ENCODE measurements around the gene FADS6. TPM values are rescaled to one million over a fixed set of nuclear protein-coding genes. Genes with fewer than 3 reads are reported as not detected.

The FADS6 gene
- total RNA-seq, 1 experiment from 2014 or later, result 1.2 TPM

GRCh38 chr17:74851612-74852236 is 41.7 kb downstream of the FADS6 start:
- Histone ChIP-seq H4K5ac (ENCODE audit: insufficient read length, low read depth, low read length) (no peak overlapping the region), H3K27ac (ENCODE audit: insufficient read length, low read depth, low read length) (no peak overlapping the region), H4K20me1 (ENCODE audit: control insufficient read depth, insufficient read depth, insufficient read length) (no peaks in the 10 kb centered on the region), H3K56ac (ENCODE audit: insufficient read length, low read depth, low read length) (no peak overlapping the region), H2BK12ac (ENCODE audit: insufficient read length, low read depth, low read length) (no peak overlapping the region), H3K9me3 (ENCODE audit: control insufficient read depth, low read depth, low read length) (no peaks in the 10 kb centered on the region), H2BK120ac (ENCODE audit: low read depth, low read length, poor library complexity, severe bottlenecking) (no peak overlapping the region), H3K79me2 (ENCODE audit: insufficient read depth, low read length) (no peaks in the 10 kb centered on the region), H2BK15ac (ENCODE audit: low read depth, low read length) (no peak overlapping the region; the same call in 1 of the 2 replicates), H3K4me2 (ENCODE audit: insufficient read depth, insufficient read length, low read length) (no peak overlapping the region), H3K9ac (ENCODE audit: extremely low read depth, insufficient read length, low read length) (no peak overlapping the region), H2AFZ (ENCODE audit: low read length) (no peak overlapping the region), H2AK5ac (ENCODE audit: insufficient read length, low read length) (no peak overlapping the region), H3K4me1 (ENCODE audit: insufficient read depth, low read length) (no peaks in the 10 kb centered on the region), H3K27me3 (ENCODE audit: insufficient read depth, low read length) (peaks cover 32% of the 10 kb centered on the region), H2BK20ac (ENCODE audit: low read depth, low read length, poor library complexity, severe bottlenecking) (no peak overlapping the region), H2BK5ac (ENCODE audit: insufficient read length, low read length) (no peak overlapping the region), H3T11ph (ENCODE audit: low read length) (no peak overlapping the region), H3K14ac (ENCODE audit: insufficient read depth, low read length) (no peak overlapping the region), H4K8ac (replicated peaks; ENCODE audit: insufficient read length, low read depth, low read length) (no peak overlapping the region), H3K79me1 (ENCODE audit: insufficient read depth, low read depth, low read length, poor library complexity, severe bottlenecking) (no peaks in the 10 kb centered on the region), H4K91ac (ENCODE audit: insufficient read length, low read depth, low read length) (no peak overlapping the region), H3K23ac (ENCODE audit: insufficient read length, low read depth, low read length) (no peak overlapping the region), H3K23me2 (ENCODE audit: insufficient read length, low read depth, low read length, poor library complexity, severe bottlenecking) (peaks cover 9% of the 10 kb centered on the region), H3K4ac (ENCODE audit: low read depth, low read length) (no peak overlapping the region), H3K18ac (ENCODE audit: insufficient read length, low read depth, low read length) (no peak overlapping the region)
- no CpG with 5 or more reads among the region's 29 CpGs for WGBS (ENCODE audit: extremely low coverage, insufficient read length, low lambda C conversion rate)
- TF ChIP-seq, protein P1, sequence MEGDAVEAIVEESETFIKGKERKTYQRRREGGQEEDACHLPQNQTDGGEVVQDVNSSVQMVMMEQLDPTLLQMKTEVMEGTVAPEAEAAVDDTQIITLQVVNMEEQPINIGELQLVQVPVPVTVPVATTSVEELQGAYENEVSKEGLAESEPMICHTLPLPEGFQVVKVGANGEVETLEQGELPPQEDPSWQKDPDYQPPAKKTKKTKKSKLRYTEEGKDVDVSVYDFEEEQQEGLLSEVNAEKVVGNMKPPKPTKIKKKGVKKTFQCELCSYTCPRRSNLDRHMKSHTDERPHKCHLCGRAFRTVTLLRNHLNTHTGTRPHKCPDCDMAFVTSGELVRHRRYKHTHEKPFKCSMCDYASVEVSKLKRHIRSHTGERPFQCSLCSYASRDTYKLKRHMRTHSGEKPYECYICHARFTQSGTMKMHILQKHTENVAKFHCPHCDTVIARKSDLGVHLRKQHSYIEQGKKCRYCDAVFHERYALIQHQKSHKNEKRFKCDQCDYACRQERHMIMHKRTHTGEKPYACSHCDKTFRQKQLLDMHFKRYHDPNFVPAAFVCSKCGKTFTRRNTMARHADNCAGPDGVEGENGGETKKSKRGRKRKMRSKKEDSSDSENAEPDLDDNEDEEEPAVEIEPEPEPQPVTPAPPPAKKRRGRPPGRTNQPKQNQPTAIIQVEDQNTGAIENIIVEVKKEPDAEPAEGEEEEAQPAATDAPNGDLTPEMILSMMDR (conservative IDR thresholded peaks at IDR 0.05), result no peak
- Mint-ChIP-seq H3K4me1 (peaks cover 8 to 11% of the 10 kb centered on the region in 2 experiments), H3K4me3 (peak overlapping the region in 1 of 2 experiments; percentile 12; a peak in 1 of 5 replicates), H3K27ac (no peak overlapping the region; a peak in 1 of 7 replicates), H3K9me3 (no peaks in the 10 kb centered on the region), H3K36me3 (ENCODE audit: insufficient read depth in 1 of 3, low read depth in 3 of 3) (no peaks in the 10 kb centered on the region), H3K27me3 (ENCODE audit: low read depth) (peaks cover 93% of the 10 kb centered on the region)
- DNase-seq, result no peak
